PC-9 (cell line): ENCODE data around the gene S100A14. TPM values are rescaled to one million over a fixed set of nuclear protein-coding genes. Genes with fewer than 3 reads are reported as not detected.

ENCODE experiments used
- BruUV-seq: library from RNA; stranded (reverse); fragments of 400-500 nt; replicated peaks from 2 replicates; lab custom pipeline; 2021; lab: Mats Ljungman, UMichigan
- CTCF ChIA-PET: fragments of 300-600 bp; sonication (Branson Sonifier 250); formaldehyde crosslinking; loops from one replicate; lab custom pipeline; 2022; ENCODE audit warnings: antibody characterized with exemption; lab: Charles Lee
- POLR2A ChIA-PET: fragments of 300-600 bp; sonication (Branson Sonifier 250); formaldehyde crosslinking; loops from one replicate; lab custom pipeline; 2022; ENCODE audit warnings: antibody characterized with exemption; ENCODE audit not compliant: unreplicated experiment; lab: Charles Lee
- DNase-seq, 2 experiments: peaks; one replicate each; pipeline versions ENCODE4 v3.0.0 to v3.0.0-alpha.2; 2015 to 2022; ENCODE audit warnings: mixed read lengths in 1 of 2
- H2AFZ ChIP-seq: fragments of 200-600 bp; sonication (generic); 2 replicates; pipeline ENCODE4 v1.8.1; 2017; ENCODE audit warnings: antibody characterized with exemption
- H3F3A ChIP-seq: fragments of 200-600 bp; sonication (generic); 2 replicates; pipeline ENCODE4 v1.8.1; 2017; ENCODE audit warnings: antibody characterized with exemption, mild to moderate bottlenecking, low read depth; ENCODE audit not compliant: insufficient read depth
- H3K27ac ChIP-seq: fragments of 200-600 bp; sonication (generic); 2 replicates; pipeline ENCODE4 v1.6.1; 2016; ENCODE audit warnings: mixed run types
- H3K27me3 ChIP-seq: fragments of 200-600 bp; sonication (generic); 2 replicates; pipeline ENCODE4 v1.6.1; 2016; ENCODE audit warnings: low read depth, mixed run types; ENCODE audit not compliant: insufficient read depth
- H3K36me3 ChIP-seq: fragments of 200-600 bp; sonication (generic); 2 replicates; pipeline ENCODE4 v1.6.1; 2016; ENCODE audit warnings: low read depth, mixed run types
- H3K4me1 ChIP-seq: fragments of 200-600 bp; sonication (generic); replicated peaks from 2 replicates; pipeline ENCODE4 v1.6.1; 2016; ENCODE audit warnings: mixed run types; ENCODE audit not compliant: insufficient read depth
- H3K4me2 ChIP-seq: fragments of 200-600 bp; sonication (generic); 2 replicates; pipeline ENCODE4 v1.6.1; 2017; ENCODE audit warnings: mixed run types
- H3K4me3 ChIP-seq: fragments of 200-600 bp; sonication (generic); 2 replicates; pipeline ENCODE4 v1.6.1; 2016; ENCODE audit warnings: mixed run types
- H3K79me2 ChIP-seq: fragments of 200-600 bp; sonication (generic); 2 replicates; pipeline ENCODE4 v1.6.1; 2017; ENCODE audit warnings: low read depth, mixed run types
- H3K9me2 ChIP-seq: fragments of 200-600 bp; sonication (generic); 2 replicates; pipeline ENCODE4 v1.8.1; 2017; ENCODE audit warnings: mild to moderate bottlenecking; ENCODE audit not compliant: insufficient read depth
- H3K9me3 ChIP-seq: fragments of 200-600 bp; sonication (generic); 2 replicates; pipeline ENCODE4 v1.8.1; 2016; ENCODE audit warnings: low read depth; ENCODE audit not compliant: insufficient read depth
- H4K20me1 ChIP-seq: fragments of 200-600 bp; sonication (generic); 2 replicates; pipeline ENCODE4 v1.8.1; 2017; ENCODE audit not compliant: insufficient read depth
- EZH2 ChIP-seq: fragments of 200-600 bp; sonication (generic); IDR thresholded peaks from 2 replicates; pipeline ENCODE4 v1.8.0; 2017; ENCODE audit warnings: antibody characterized with exemption, low read depth
- intact Hi-C: fragments of 100-400 bp; cut with micrococcal nuclease; formaldehyde crosslinking; loops from one replicate; pipeline ENCODE4 v1.10.0; 2022; ENCODE audit not compliant: unreplicated experiment
- total RNA-seq: library from RNA; stranded (reverse); gene quantifications from 2 replicates; pipeline ENCODE4 v1.2.3, GENCODE V29; 2021
- TF ChIP-seq, protein P1 (sequence below): fragments of 200-600 bp; sonication (generic); conservative IDR thresholded peaks from 2 replicates; pipeline ENCODE4 v1.6.1; 2017; ENCODE audit warnings: mixed run types, antibody characterized with exemption, mild to moderate bottlenecking, moderate library complexity

The S100A14 gene
- total RNA-seq, 1 experiment from 2014 or later, result 411 TPM

DNA sequence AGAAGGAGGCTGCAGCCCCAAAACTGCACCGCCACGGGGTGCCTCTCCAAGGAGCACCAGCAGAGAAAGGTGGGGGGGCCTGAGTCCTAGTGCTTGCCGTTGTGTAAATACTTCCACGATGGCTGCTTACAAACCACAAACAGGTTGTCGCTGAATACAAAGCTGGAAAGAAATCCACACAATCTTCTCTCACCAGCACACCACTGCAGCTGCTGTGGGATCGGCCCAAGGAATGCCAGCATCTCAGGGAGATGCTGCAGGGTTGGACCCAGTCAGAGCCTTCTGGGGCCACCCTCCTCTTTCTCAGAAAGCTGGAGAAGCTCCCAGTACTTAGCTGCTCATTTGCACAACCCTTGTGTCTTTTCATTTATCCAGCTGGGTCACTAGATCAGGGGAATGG is 3.0 kb upstream of the S100A14 start:
- intact Hi-C loops, result no loop called here
- BruUV-seq, result no TSS peak
- peaks cover 23% of the 10 kb centered on the region; the same call in 1 of the 2 replicates for H3K36me3 ChIP-seq

DNA sequence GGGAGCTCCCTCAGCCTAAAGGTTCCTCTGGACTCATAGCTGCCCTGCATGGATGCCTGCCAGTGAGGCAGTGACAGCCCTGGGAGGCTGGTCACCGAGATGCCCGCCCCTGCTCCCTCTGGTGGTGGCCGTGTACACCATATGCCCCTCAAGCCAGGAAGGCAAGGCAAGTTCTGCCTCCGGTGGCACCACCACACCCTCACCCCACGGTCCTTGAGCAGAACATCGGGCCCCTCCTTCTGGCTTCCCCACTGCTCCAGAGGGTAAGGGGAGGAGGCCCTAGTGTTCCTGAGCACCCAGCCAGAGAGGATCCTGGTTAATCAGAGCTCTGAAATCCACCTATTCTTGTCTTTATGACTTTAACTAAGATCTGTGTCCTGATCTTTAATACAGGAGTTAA is 1.5 kb upstream of the S100A14 start:
- ChIA-PET CTCF (no interaction called here), POLR2A (interaction anchor here (1.0 kb wide), 1 partner anchor 16 kb away, joined by 5 read pairs; the partner anchor contains the start of gene CHTOP)
- Histone ChIP-seq H3K36me3 (peaks cover 11% of the 10 kb centered on the region; the same call in 1 of the 2 replicates), H3K27ac (peak overlapping the region; percentile 56), H3K9me2 (no peaks in the 10 kb centered on the region), H3K27me3 (no peaks in the 10 kb centered on the region), H2AFZ (no peak overlapping the region), H3K9me3 (no peaks in the 10 kb centered on the region), H3K4me3 (no peak overlapping the region), H3K79me2 (peaks cover 24% of the 10 kb centered on the region), H3K4me2 (no peak overlapping the region), H4K20me1 (no peaks in the 10 kb centered on the region), H3K4me1 (peaks cover 44% of the 10 kb centered on the region), H3F3A (peaks cover 34% of the 10 kb centered on the region)
- no TSS peak for BruUV-seq
- DNase-seq, result no peak
- no peak for TF ChIP-seq EZH2
- TF ChIP-seq, protein P1, sequence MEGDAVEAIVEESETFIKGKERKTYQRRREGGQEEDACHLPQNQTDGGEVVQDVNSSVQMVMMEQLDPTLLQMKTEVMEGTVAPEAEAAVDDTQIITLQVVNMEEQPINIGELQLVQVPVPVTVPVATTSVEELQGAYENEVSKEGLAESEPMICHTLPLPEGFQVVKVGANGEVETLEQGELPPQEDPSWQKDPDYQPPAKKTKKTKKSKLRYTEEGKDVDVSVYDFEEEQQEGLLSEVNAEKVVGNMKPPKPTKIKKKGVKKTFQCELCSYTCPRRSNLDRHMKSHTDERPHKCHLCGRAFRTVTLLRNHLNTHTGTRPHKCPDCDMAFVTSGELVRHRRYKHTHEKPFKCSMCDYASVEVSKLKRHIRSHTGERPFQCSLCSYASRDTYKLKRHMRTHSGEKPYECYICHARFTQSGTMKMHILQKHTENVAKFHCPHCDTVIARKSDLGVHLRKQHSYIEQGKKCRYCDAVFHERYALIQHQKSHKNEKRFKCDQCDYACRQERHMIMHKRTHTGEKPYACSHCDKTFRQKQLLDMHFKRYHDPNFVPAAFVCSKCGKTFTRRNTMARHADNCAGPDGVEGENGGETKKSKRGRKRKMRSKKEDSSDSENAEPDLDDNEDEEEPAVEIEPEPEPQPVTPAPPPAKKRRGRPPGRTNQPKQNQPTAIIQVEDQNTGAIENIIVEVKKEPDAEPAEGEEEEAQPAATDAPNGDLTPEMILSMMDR, result no peak
- intact Hi-C loops, result no loop called here

More for the DNA sequence above, 3.0 kb upstream of the S100A14 start:
- Histone ChIP-seq H3K27me3 (no peaks in the 10 kb centered on the region), H3K9me3 (no peaks in the 10 kb centered on the region), H3K4me2 (no peak overlapping the region), H3K79me2 (peaks cover 28% of the 10 kb centered on the region), H3K4me3 (no peak overlapping the region), H3K27ac (no peak overlapping the region), H3K9me2 (no peaks in the 10 kb centered on the region), H3F3A (peaks cover 29% of the 10 kb centered on the region; the same call in 1 of the 2 replicates), H4K20me1 (no peaks in the 10 kb centered on the region), H2AFZ (no peak overlapping the region), H3K4me1 (peaks cover 34% of the 10 kb centered on the region)
- no peak for TF ChIP-seq EZH2
- TF ChIP-seq, protein P1, result no peak
- DNase-seq, result no peak
- ChIA-PET POLR2A (interaction anchor here (0.7 kb wide), 1 partner anchor 53 kb away, joined by 4 read pairs; no protein-coding TSS in a partner anchor), CTCF (interaction anchor here (0.8 kb wide), 1 partner anchor 8 kb away, joined by 4 read pairs; the partner anchor contains the start of gene S100A13)

DNA sequence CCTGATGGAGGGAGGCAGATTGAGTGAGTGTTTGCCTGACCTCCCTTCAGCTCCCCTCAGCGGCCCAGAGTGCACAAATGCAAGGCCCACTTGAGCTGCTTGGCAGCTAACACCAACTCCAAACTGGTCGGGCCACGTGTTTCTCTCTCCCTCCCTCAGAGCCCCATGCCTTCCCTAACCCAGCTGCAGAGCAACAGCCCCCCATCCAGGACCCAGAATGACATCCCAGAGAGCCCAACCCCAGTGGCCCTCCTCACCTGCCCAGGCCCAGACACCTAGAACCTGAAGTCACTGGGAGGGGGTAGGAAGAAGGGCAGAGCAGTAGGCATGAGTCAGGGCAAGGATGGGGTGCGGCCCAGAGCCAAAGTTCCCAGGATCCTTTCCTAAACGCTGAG is 789 bp upstream of the S100A14 start:
- no peaks in the 10 kb centered on the region for H4K20me1 ChIP-seq
- H3K9me3 ChIP-seq, result no peaks in the 10 kb centered on the region
- CTCF ChIA-PET, result interaction anchor here (0.6 to 1.3 kb wide), 2 partner anchors 10 to 119 kb away, joined by 9 to 15 read pairs; partner anchors contain the start of gene S100A13
- H2AFZ ChIP-seq, result no peak overlapping the region
- H3K4me3 ChIP-seq, result no peak overlapping the region
- peaks cover 32% of the 10 kb centered on the region for H3K79me2 ChIP-seq
- no peaks in the 10 kb centered on the region for H3K27me3 ChIP-seq
- no peak for TF ChIP-seq EZH2
- TF ChIP-seq, protein P1, result no peak
- peaks cover 5% of the 10 kb centered on the region; the same call in 1 of the 2 replicates for H3K36me3 ChIP-seq
- intact Hi-C loops, result loop anchor here (1.0 kb wide), 1 partner anchor 17 kb away; the partner anchor contains the start of gene CHTOP
- no peak for DNase-seq
- peak overlapping the region; percentile 88 for H3K4me2 ChIP-seq
- POLR2A ChIA-PET, result interaction anchor here (0.6 to 2.8 kb wide), 5 partner anchors 10 to 51 kb away, joined by 4 to 31 read pairs (median 6); partner anchors contain the start of genes CHTOP and S100A13
- peaks cover 44% of the 10 kb centered on the region for H3K4me1 ChIP-seq
- TSS peak; percentile 42 for BruUV-seq
- peaks cover 34% of the 10 kb centered on the region for H3F3A ChIP-seq
- no peaks in the 10 kb centered on the region for H3K9me2 ChIP-seq
- H3K27ac ChIP-seq, result peak overlapping the region; percentile 56
